Measurements from ENCODE around the gene GLIS2.

The GLIS2 gene

GRCh38 chr16:4314532-4315185 lies 1.2 kb upstream of the GLIS2 start:
- H3K27me3 ChIP-seq (ENCODE audit: low read depth, low read length), result peaks cover 20% of the 10 kb centered on the region
- no peaks in the 10 kb centered on the region for H3K79me2 ChIP-seq (ENCODE audit: low read length)
- H3K36me3 ChIP-seq (replicated peaks; ENCODE audit: low read depth, low read length), result no peaks in the 10 kb centered on the region
- H3K4me3 ChIP-seq (ENCODE audit: low read length), result peak overlapping the region; percentile 75
- no peaks in the 10 kb centered on the region for H4K20me1 ChIP-seq (ENCODE audit: insufficient read depth, low read length)
- H3K9ac ChIP-seq (ENCODE audit: low read length), result peak overlapping the region; percentile 45; the same call in 1 of the 2 replicates
- TF ChIP-seq CTCF (IDR thresholded peaks at IDR 0.05; ENCODE audit: low read depth, low read length) (no peak), EZH2phosphoT487 (IDR thresholded peaks at IDR 0.05; ENCODE audit: low read depth) (no peak)
- H2AFZ ChIP-seq (ENCODE audit: low read depth, low read length), result no peak overlapping the region
- no peaks in the 10 kb centered on the region for H3K9me3 ChIP-seq (ENCODE audit: insufficient read depth, low read length)
- no peak overlapping the region for H3K27ac ChIP-seq (ENCODE audit: low read length)
- H3K4me2 ChIP-seq (ENCODE audit: low read length), result peak overlapping the region; percentile 62
- H3K4me1 ChIP-seq (ENCODE audit: low read length), result peaks cover 16% of the 10 kb centered on the region

GRCh38 chr16:4316108-4316863 lies 419 bp downstream of the GLIS2 start:
- H3K36me3 ChIP-seq (replicated peaks; ENCODE audit: low read depth, low read length), result no peaks in the 10 kb centered on the region
- TF ChIP-seq EZH2phosphoT487 (IDR thresholded peaks at IDR 0.05; ENCODE audit: low read depth) (no peak), CTCF (IDR thresholded peaks at IDR 0.05; ENCODE audit: low read depth, low read length) (no peak)
- H3K9me3 ChIP-seq (ENCODE audit: insufficient read depth, low read length), result no peaks in the 10 kb centered on the region
- no peak overlapping the region for H3K9ac ChIP-seq (ENCODE audit: low read length)
- no peaks in the 10 kb centered on the region for H3K79me2 ChIP-seq (ENCODE audit: low read length)
- no peaks in the 10 kb centered on the region for H4K20me1 ChIP-seq (ENCODE audit: insufficient read depth, low read length)
- peak overlapping the region; percentile 74 for H3K4me3 ChIP-seq (ENCODE audit: low read length)
- H3K27ac ChIP-seq (ENCODE audit: low read length), result no peak overlapping the region
- H3K27me3 ChIP-seq (ENCODE audit: low read depth, low read length), result peaks cover 24% of the 10 kb centered on the region
- H2AFZ ChIP-seq (ENCODE audit: low read depth, low read length), result no peak overlapping the region
- peaks cover 11% of the 10 kb centered on the region for H3K4me1 ChIP-seq (ENCODE audit: low read length)
- peak overlapping the region; percentile 62 for H3K4me2 ChIP-seq (ENCODE audit: low read length)

GRCh38 chr16:4316864-4317531 lies 1.1 kb downstream of the GLIS2 start:
- Histone ChIP-seq H3K4me2 (ENCODE audit: low read length) (peak overlapping the region; percentile 62), H4K20me1 (ENCODE audit: insufficient read depth, low read length) (no peaks in the 10 kb centered on the region), H2AFZ (ENCODE audit: low read depth, low read length) (no peak overlapping the region), H3K9me3 (ENCODE audit: insufficient read depth, low read length) (no peaks in the 10 kb centered on the region), H3K79me2 (ENCODE audit: low read length) (no peaks in the 10 kb centered on the region), H3K9ac (ENCODE audit: low read length) (no peak overlapping the region), H3K27me3 (ENCODE audit: low read depth, low read length) (peaks cover 24% of the 10 kb centered on the region), H3K4me1 (ENCODE audit: low read length) (peaks cover 11% of the 10 kb centered on the region), H3K36me3 (replicated peaks; ENCODE audit: low read depth, low read length) (no peaks in the 10 kb centered on the region), H3K4me3 (ENCODE audit: low read length) (peak overlapping the region; percentile 74), H3K27ac (ENCODE audit: low read length) (no peak overlapping the region)
- TF ChIP-seq CTCF (IDR thresholded peaks at IDR 0.05; ENCODE audit: low read depth, low read length) (no peak), EZH2phosphoT487 (IDR thresholded peaks at IDR 0.05; ENCODE audit: low read depth) (no peak)

All from OCI-LY3 (cell line).